GM12878 (cell line): ENCODE data around the gene TRAPPC2B. TPM values are rescaled to one million over a fixed set of nuclear protein-coding genes. Genes with fewer than 3 reads are reported as not detected.

Experiments used
- ATF2 ChIP-seq: IDR thresholded peaks from 2 replicates; pipeline ENCODE4 v1.6.1; 2012; ENCODE audit warnings: low read length, inconsistent platforms
- BCL3 ChIP-seq: IDR thresholded peaks from 2 replicates; pipeline ENCODE4 v1.6.1; 2011; ENCODE audit warnings: borderline replicate concordance, low read depth, mild to moderate bottlenecking, moderate library complexity, low read length; ENCODE audit not compliant: insufficient read depth, poor library complexity, severe bottlenecking
- CEBPZ ChIP-seq: fragments of 150-350 bp; IDR thresholded peaks from 2 replicates; pipeline ENCODE4 v1.6.1; 2016; ENCODE audit warnings: low read depth, low read length
- ESRRA ChIP-seq: IDR thresholded peaks from 2 replicates; pipeline ENCODE4 v1.6.1; 2012; ENCODE audit warnings: mild to moderate bottlenecking, low read length, improper control_type of control experiment
- FOS ChIP-seq: IDR thresholded peaks from 3 replicates; pipeline ENCODE4 v1.6.1; 2011; ENCODE audit warnings: borderline replicate concordance; ENCODE audit not compliant: insufficient read length; ENCODE audit errors: extremely low read depth
- FOXK2 ChIP-seq: fragments of 450-650 bp; IDR thresholded peaks from 2 replicates; pipeline ENCODE4 v1.6.1; 2017; ENCODE audit warnings: mild to moderate bottlenecking, moderate library complexity
- GABPA ChIP-seq: IDR thresholded peaks from 2 replicates; pipeline ENCODE4 v1.6.1; 2014; ENCODE audit warnings: antibody characterized with exemption, low read depth, mild to moderate bottlenecking, inconsistent platforms
- GATAD2B ChIP-seq: fragments of 450-650 bp; conservative IDR thresholded peaks from 2 replicates; pipeline ENCODE4 v1.6.1; 2017; ENCODE audit warnings: low read depth, mild to moderate bottlenecking, moderate library complexity
- IKZF1 ChIP-seq: fragments of 450-650 bp; conservative IDR thresholded peaks from 2 replicates; pipeline ENCODE4 v1.6.1; 2017; ENCODE audit warnings: antibody characterized with exemption, mild to moderate bottlenecking
- JUND ChIP-seq: IDR thresholded peaks from 2 replicates; pipeline ENCODE4 v1.6.1; 2012; ENCODE audit warnings: low read depth, mild to moderate bottlenecking, low read length, improper control_type of control experiment, moderate library complexity
- MTA2 ChIP-seq: fragments of 450-650 bp; IDR thresholded peaks from 2 replicates; pipeline ENCODE4 v1.6.1; 2016; ENCODE audit warnings: low read depth, mild to moderate bottlenecking, moderate library complexity
- POLR2AphosphoS5 ChIP-seq: IDR thresholded peaks from 2 replicates; pipeline ENCODE4 v1.6.1; 2011; ENCODE audit warnings: mild to moderate bottlenecking, low read length, inconsistent platforms
- SIN3A ChIP-seq: IDR thresholded peaks from 2 replicates; pipeline ENCODE4 v1.6.1; 2012; ENCODE audit warnings: low read depth, low read length, improper control_type of control experiment
- ZBTB33 ChIP-seq: fragments of 450-650 bp; IDR thresholded peaks from 2 replicates; pipeline ENCODE4 v1.6.1; 2017; ENCODE audit warnings: mild to moderate bottlenecking
- ZNF687 ChIP-seq: fragments of 450-650 bp; IDR thresholded peaks from 2 replicates; pipeline ENCODE4 v1.6.1; 2017; ENCODE audit warnings: mild to moderate bottlenecking, moderate library complexity
- ZZZ3 ChIP-seq: IDR thresholded peaks from 2 replicates; pipeline ENCODE4 v1.6.1; 2011; ENCODE audit warnings: low read depth; ENCODE audit not compliant: control insufficient read depth, insufficient read length
- polyA plus RNA-seq, 11 experiments: library from polyadenylated mRNA; depleted of rRNA in 4 of 11; unstranded in 6 of 11; stranded (reverse) in 5 of 11; fragments of >200 nt; fragmentation: Nextera tagmentation in 4 of 11; fragmentation: Illumina TruSeq in 1 of 11; extraction: Ambion mirVana in 4 of 11; extraction: Trizol in 1 of 11; gene quantifications; 1 replicate in 1 of 11; 2 replicates in 10 of 11; pipeline versions ENCODE4 v1.2.1 to v1.2.3, GENCODE V29; 2011 to 2016; ENCODE audit warnings: inconsistent platforms in 2 of 11, missing spikeins in 2 of 11, low read depth in 1 of 11
- total RNA-seq, 4 experiments: library from RNA; depleted of rRNA in 3 of 4; stranded (reverse); fragments of >200 nt in 3 of 4; fragmentation: Illumina TruSeq in 1 of 4; extraction: Trizol in 1 of 4; gene quantifications; 2 replicates each; pipeline versions ENCODE4 v1.2.1 to v1.2.3, GENCODE V29; 2013 to 2021

TRAPPC2B gene
- total and polyA plus RNA-seq, 10 of the 15 experiments (the other 5 are each of a cell fraction or from before 2014, with no cell fraction given) = 10.6 to 86.4 (median 25.6) TPM

GRCh38 chr19:57350877-57351805 is 12.2 kb upstream of the TRAPPC2B start, which contains the start of gene ZNF304 (continued):
- 0 out of 2 replicates have a peak, but pooled peaks have one; percentile 44 for TF ChIP-seq ZNF687
- TF ChIP-seq BCL3 = no peak
- peak; percentile 63 for TF ChIP-seq POLR2AphosphoS5
- no peak for TF ChIP-seq ATF2
- peak; percentile 76 for TF ChIP-seq SIN3A
- TF ChIP-seq MTA2 = no peak
- TF ChIP-seq FOS = no peak
- TF ChIP-seq GATAD2B = no peak
- peak; percentile 81 for TF ChIP-seq GABPA
- peak; percentile 87 for TF ChIP-seq IKZF1
- no peak for TF ChIP-seq ZZZ3
- TF ChIP-seq FOXK2 = no peak
- TF ChIP-seq JUND = 0 out of 2 replicates have a peak, but pooled peaks have one; percentile 6
- TF ChIP-seq ZBTB33 = no peak
- no peak for TF ChIP-seq ESRRA
- no peak for TF ChIP-seq CEBPZ
